Type B pancreatic cell (in vitro differentiated cells): Measurements from ENCODE around the gene PPIF. TPM values are rescaled to one million over a fixed set of nuclear protein-coding genes. Genes with fewer than 3 reads are reported as not detected.
A peak's percentile ranks its signal among the peaks of the same experiment; 100 is the strongest.

Experiments used
- DNase-seq: peaks from one replicate; pipeline ENCODE4 v3.0.0; 2021; ENCODE audit warnings: mixed read lengths; ENCODE audit not compliant: unreplicated experiment; ENCODE audit errors: extremely low spot score
- H3K27ac Mint-ChIP-seq: 2 replicates; pipeline ENCODE4 v1.8.0; 2021; ENCODE audit warnings: mild to moderate bottlenecking, mixed read lengths
- H3K27me3 Mint-ChIP-seq: 2 replicates; pipeline ENCODE4 v1.8.0; 2021; ENCODE audit warnings: mixed read lengths
- H3K36me3 Mint-ChIP-seq: 2 replicates; pipeline ENCODE4 v1.8.0; 2021; ENCODE audit warnings: mixed read lengths
- H3K4me1 Mint-ChIP-seq: one replicate; pipeline ENCODE4 v1.8.0; 2021; ENCODE audit warnings: mixed read lengths; ENCODE audit not compliant: unreplicated experiment
- H3K4me3 Mint-ChIP-seq: 2 replicates; pipeline ENCODE4 v1.8.0; 2021; ENCODE audit warnings: mild to moderate bottlenecking, mixed read lengths
- H3K9me3 Mint-ChIP-seq: 2 replicates; pipeline ENCODE4 v1.8.0; 2021; ENCODE audit warnings: mixed read lengths
- CTCF ChIP-seq: fragments of 200-600 bp; sonication (generic); conservative IDR thresholded peaks from 2 replicates; pipeline ENCODE4 v1.5.0; 2021; ENCODE audit warnings: antibody characterized with exemption, mild to moderate bottlenecking
- total RNA-seq: library from RNA; stranded (reverse); gene quantifications from 2 replicates; pipeline ENCODE4 v1.2.1, GENCODE V29; 2021; ENCODE audit warnings: low replicate concordance

PPIF gene
- total RNA-seq, 1 donor from 2014 or later: 67.5 TPM

- Mint-ChIP-seq H3K4me3 (no peak overlapping the region), H3K4me1 (peaks cover 20% of the 10 kb centered on the region), H3K27ac (no peak overlapping the region)
Observed at GRCh38 chr10:79379512-79380124, 32.3 kb downstream of the PPIF start.

DNA sequence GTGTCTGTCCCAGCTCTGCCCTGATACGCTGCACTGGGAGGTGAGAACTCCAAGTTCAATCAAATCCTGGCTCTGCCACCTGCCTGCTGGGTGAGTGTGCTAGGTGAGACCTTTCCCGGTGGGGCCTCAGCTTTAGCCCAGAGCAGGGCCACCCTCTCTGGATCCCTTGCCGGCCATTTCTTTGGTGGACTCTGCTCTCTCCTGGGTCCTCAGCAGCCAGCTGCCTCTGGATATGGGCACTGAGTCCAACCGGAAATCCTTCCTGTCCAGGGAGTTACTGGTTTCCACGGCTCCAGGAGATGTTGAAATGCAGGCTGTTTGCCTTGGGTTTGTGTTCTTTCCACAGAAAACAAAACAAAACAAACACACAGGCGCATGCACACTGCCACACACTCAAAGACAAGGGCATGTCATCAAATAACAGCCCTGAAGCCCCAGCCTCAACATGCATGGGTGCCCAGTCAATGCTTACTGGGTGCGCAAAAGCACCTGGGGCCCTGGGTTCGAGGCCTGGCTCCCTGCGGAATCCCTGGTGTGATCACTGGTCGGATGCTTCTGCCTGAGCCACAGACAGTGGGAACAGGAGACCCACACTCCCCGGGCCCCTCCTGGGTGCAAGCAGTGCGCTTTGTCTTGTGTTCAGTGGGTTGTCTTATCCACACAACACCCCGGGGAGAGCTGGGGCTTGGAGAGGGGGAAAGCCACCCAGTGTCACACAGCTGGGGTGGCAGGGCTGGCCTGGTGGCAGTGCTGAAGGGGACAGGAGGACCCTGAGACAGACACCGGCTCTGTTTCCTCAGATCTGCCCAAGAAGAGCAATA, 33.1 kb downstream of the PPIF start:
- Mint-ChIP-seq H3K4me1 (peaks cover 13% of the 10 kb centered on the region), H3K9me3 (no peaks in the 10 kb centered on the region), H3K4me3 (no peak overlapping the region), H3K27me3 (no peaks in the 10 kb centered on the region), H3K27ac (no peak overlapping the region), H3K36me3 (no peaks in the 10 kb centered on the region)
- DNase-seq: peak; percentile 72
- TF ChIP-seq CTCF: no peak

More at GRCh38 chr10:79379512-79380124, 32.3 kb downstream of the PPIF start:
- H3K36me3 Mint-ChIP-seq: no peaks in the 10 kb centered on the region
- H3K27me3 Mint-ChIP-seq: no peaks in the 10 kb centered on the region
- DNase-seq: peak; percentile 61
- no peaks in the 10 kb centered on the region for H3K9me3 Mint-ChIP-seq
- no peak for TF ChIP-seq CTCF

DNA sequence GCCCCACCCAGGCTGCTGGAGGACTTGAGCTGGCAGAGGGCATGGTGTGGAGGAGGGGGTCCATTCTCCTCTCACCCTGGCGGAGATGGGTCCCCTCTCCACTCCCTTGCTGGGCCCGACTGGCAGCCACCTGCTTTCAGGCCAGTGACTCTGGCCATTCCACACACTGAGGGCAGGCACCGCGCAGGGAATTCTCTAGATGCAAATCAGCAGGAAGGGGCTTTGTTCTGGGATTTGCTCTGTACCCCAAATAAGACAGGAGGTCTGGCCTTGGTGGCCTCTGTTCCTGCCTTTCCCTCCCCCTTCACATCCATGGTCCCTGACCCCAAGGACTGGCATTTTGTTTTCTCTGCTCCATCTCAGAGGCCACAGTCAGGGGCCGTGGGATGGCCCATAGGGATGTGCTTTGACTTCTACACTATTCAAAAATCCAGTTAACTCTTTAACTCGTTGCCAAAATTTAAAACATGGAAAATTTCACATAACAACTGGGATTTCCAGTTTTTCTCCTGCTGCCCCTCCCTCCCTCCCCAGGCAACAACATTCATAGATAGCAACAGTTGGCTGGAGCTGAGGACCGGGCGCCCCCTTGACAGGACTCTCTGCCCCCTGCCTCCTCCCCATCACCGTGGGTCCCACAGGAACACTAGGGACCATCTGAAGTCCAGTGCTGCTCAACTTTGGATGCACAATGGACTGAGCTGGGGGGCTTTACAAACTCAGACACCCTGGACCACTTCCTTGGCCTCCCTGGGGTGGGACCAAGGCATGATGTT, 33.9 kb downstream of the PPIF start:
- Mint-ChIP-seq H3K4me3 (no peak overlapping the region), H3K9me3 (no peaks in the 10 kb centered on the region), H3K27me3 (no peaks in the 10 kb centered on the region), H3K27ac (no peak overlapping the region), H3K4me1 (peaks cover 13% of the 10 kb centered on the region), H3K36me3 (no peaks in the 10 kb centered on the region)
- no peak for TF ChIP-seq CTCF
- DNase-seq: peak; percentile 27

DNA sequence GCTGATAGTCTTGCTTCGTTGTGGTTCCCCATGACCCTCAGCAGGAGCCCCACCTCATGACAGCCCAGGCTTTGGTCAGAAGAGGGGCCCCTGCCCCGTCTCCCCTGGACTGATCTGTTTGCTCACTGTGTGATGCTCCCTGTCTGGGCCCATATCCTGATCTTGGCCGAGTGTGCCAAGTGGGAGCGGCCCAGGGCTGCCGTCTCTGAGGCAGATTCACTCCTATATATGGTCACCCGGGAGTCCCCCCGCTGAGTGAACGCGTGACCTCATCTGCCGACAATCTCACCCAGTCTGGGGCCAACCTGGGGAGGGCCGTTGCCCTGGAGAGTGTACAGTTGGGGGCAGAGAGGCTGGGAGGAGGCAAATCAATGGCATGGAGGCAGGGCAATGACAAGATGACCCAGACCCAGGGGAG, 34.5 kb downstream of the PPIF start:
- Mint-ChIP-seq H3K4me1 (peaks cover 13% of the 10 kb centered on the region), H3K36me3 (no peaks in the 10 kb centered on the region), H3K4me3 (peak overlapping the region; percentile 38), H3K9me3 (no peaks in the 10 kb centered on the region), H3K27me3 (no peaks in the 10 kb centered on the region), H3K27ac (no peak overlapping the region)
- peak; percentile 71 for DNase-seq
- no peak for TF ChIP-seq CTCF

GRCh38 chr10:79382491-79382941, 35.2 kb downstream of the PPIF start:
- Mint-ChIP-seq H3K4me1 (peaks cover 13% of the 10 kb centered on the region), H3K9me3 (no peaks in the 10 kb centered on the region), H3K36me3 (no peaks in the 10 kb centered on the region), H3K27ac (no peak overlapping the region), H3K4me3 (no peak overlapping the region), H3K27me3 (no peaks in the 10 kb centered on the region)
- TF ChIP-seq CTCF: no peak
- DNase-seq: peak; percentile 68
